Lung (tissue), 12 donors: ENCODE data around the gene ACACB. TPM values are rescaled to one million over a fixed set of nuclear protein-coding genes. Genes with fewer than 3 reads are reported as not detected.

ENCODE experiments used
- ATAC-seq: fragments of 200-7000 bp; cut with Tn5 transposase; one replicate; pipeline ENCODE4 v1.9.1; 2020; ENCODE audit warnings: moderate number of reproducible peaks; ENCODE audit not compliant: insufficient read depth, low FRiP score
- DNase-seq, 3 donors: peaks; one replicate each; pipeline ENCODE4 v3.0.0-alpha.2; 2013 to 2017
- H3K27ac ChIP-seq, 2 donors: one replicate each; pipeline ENCODE4 v1.5.1; 2013; ENCODE audit warnings: mild to moderate bottlenecking in 2 of 2, moderate library complexity in 2 of 2, control low read depth in 1 of 2, inconsistent platforms in 1 of 2, low read depth in 1 of 2, low read length in 1 of 2
- H3K27me3 ChIP-seq, 3 donors: one replicate each; pipeline ENCODE4 v1.5.1; 2013; ENCODE audit warnings: low read length in 2 of 3; ENCODE audit not compliant: control insufficient read depth in 3 of 3, insufficient read depth in 3 of 3
- H3K36me3 ChIP-seq, 4 donors: one replicate each; pipeline ENCODE4 v1.5.1; 2013; ENCODE audit warnings: low read length in 4 of 4, mild to moderate bottlenecking in 1 of 4, moderate library complexity in 1 of 4; ENCODE audit not compliant: control insufficient read depth in 4 of 4, insufficient read depth in 4 of 4
- H3K4me1 ChIP-seq, 5 donors: one replicate each; pipeline ENCODE4 v1.5.1; 2013; ENCODE audit warnings: low read length in 5 of 5, mild to moderate bottlenecking in 2 of 5, moderate library complexity in 1 of 5; ENCODE audit not compliant: control insufficient read depth in 5 of 5, insufficient read depth in 5 of 5
- H3K4me3 ChIP-seq: one replicate; pipeline ENCODE4 v1.5.1; 2013; ENCODE audit warnings: mild to moderate bottlenecking, control low read depth, moderate library complexity
- H3K9ac ChIP-seq, 2 donors: one replicate each; pipeline ENCODE4 v1.5.1; 2013; ENCODE audit warnings: low read length in 2 of 2, control low read depth in 1 of 2; ENCODE audit not compliant: insufficient read depth in 1 of 2
- H3K9me3 ChIP-seq, 4 donors: one replicate each; pipeline ENCODE4 v1.5.1; 2013; ENCODE audit warnings: low read length in 3 of 4, mild to moderate bottlenecking in 1 of 4, moderate library complexity in 1 of 4; ENCODE audit not compliant: control insufficient read depth in 4 of 4, insufficient read depth in 3 of 4
- CTCF ChIP-seq: IDR thresholded peaks from 2 replicates; pipeline ENCODE4 v1.5.1; 2012; ENCODE audit warnings: mild to moderate bottlenecking; ENCODE audit errors: control extremely low read depth, extremely low read depth
- WGBS, 2 donors: extraction: QIAGEN DNeasy Blood & Tissue Kit; methylation state at CpG; one replicate each; pipeline ENCODE4 v1.1.7; 2013; 5-methylcytosine and 5-hydroxymethylcytosine counted together
- polyA plus RNA-seq, 2 donors: library from polyadenylated mRNA; stranded (reverse); fragments of 200-250 nt; gene quantifications; one replicate each; pipeline ENCODE4 v1.2.1, GENCODE V29; 2013
- total RNA-seq, 2 donors: library from RNA; depleted of rRNA in 1 of 2; stranded (reverse); fragments of >200 nt in 1 of 2; gene quantifications; one replicate each; pipeline ENCODE4 v1.2.1, GENCODE V29; 2014 to 2021
- donor health status: control.
- donor health status: control.
- donor health status: Bipolar disorder and iron deficiency.
- donor health status: healthy.
- donor health status: DM: yes; HTN: yes; CAD: no.

Gene ACACB
- total and polyA plus RNA-seq, 4 donors = 2.9 to 24.5 (median 18.2) TPM

DNA sequence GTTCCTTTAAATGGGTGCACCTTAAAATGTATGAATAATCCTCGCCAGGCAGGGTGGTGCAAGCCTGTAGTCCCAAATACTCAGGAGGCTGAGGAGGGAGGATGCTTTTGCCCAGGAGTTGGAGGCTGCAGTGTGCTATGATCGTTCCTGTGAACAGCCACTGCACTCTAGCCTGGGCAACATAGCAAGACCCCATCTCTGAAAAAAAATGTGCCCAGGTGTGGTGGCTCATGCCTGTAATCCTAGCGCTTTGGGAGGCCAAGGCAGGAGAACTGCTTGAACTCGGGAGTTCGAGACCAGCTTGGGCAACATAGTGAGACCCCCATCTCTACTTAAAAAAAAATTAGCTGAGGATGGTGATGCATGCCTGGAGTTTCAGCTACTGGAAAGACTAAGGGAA, 39.6 kb downstream of the ACACB start:
- no peak for ATAC-seq
- TF ChIP-seq CTCF = no peak
- Histone ChIP-seq H3K27ac (no peak overlapping the region), H3K4me3 (no peak overlapping the region), H3K27me3 (no peaks in the 10 kb centered on the region), H3K36me3 (no peaks in the 10 kb centered on the region), H3K9me3 (no peaks in the 10 kb centered on the region), H3K4me1 (peaks cover 0 to 24% (median 16%) of the 10 kb centered on the region in 5 donors), H3K9ac (no peak overlapping the region)
- 95 to 97% methylated on average over 5 of the region's 5 CpGs for WGBS, 2 donors
- DNase-seq = no peak

- Histone ChIP-seq H3K27ac (no peak overlapping the region), H3K4me3 (no peak overlapping the region), H3K9me3 (no peaks in the 10 kb centered on the region), H3K9ac (no peak overlapping the region), H3K4me1 (peaks cover 0 to 24% (median 16%) of the 10 kb centered on the region in 5 donors), H3K36me3 (no peaks in the 10 kb centered on the region), H3K27me3 (no peaks in the 10 kb centered on the region)
- DNase-seq (no peak), ATAC-seq (no peak)
- no peak for TF ChIP-seq CTCF
- WGBS, 2 donors = 93 to 95% methylated on average over 5 of the region's 5 CpGs
Observed at GRCh38 chr12:109156586-109156985, 40.2 kb downstream of the ACACB start.

- Histone ChIP-seq H3K4me3 (no peak overlapping the region), H3K27me3 (no peaks in the 10 kb centered on the region), H3K36me3 (no peaks in the 10 kb centered on the region), H3K9ac (no peak overlapping the region), H3K27ac (peak overlapping the region; percentile 30 to 33), H3K9me3 (no peaks in the 10 kb centered on the region), H3K4me1 (peaks cover 0 to 27% (median 16%) of the 10 kb centered on the region in 5 donors)
- 25 to 31% methylated on average over 5 of the region's 5 CpGs for WGBS, 2 donors
- DNase-seq (peak in 2 of 3 donors; percentile 47 to 69), ATAC-seq (no peak)
- TF ChIP-seq CTCF = no peak
Observed at GRCh38 chr12:109157986-109158385, 41.6 kb downstream of the ACACB start.

DNA sequence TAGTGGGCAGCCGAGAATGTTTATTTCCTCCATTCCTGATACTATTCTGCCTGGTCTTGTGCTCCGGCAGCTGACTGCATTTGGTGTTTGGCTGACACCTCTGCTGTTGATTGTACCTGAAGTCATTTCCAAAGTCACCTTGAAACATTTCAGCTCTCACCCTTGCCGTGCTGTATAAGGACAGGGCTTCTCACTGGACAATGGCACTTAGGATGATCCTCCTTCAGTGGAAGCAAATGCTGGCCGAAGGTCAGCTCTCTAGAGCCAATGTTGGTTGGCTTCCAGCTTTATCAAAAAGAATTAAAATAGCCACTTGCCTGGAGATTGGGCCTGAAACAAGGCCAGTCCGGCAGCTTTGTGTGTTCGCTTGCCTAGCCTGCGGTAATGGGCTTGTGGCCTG, 44.0 kb downstream of the ACACB start:
- H3K27ac ChIP-seq = peak overlapping the region; percentile 46 to 95

More for the DNA sequence above, 44.0 kb downstream of the ACACB start:
- peaks cover 0 to 9% (median 0%) of the 10 kb centered on the region in 4 donors for H3K9me3 ChIP-seq
- H3K9ac ChIP-seq = no peak overlapping the region
- H3K4me3 ChIP-seq = no peak overlapping the region
- no peak for TF ChIP-seq CTCF
- no peak for DNase-seq
- no peaks in the 10 kb centered on the region for H3K36me3 ChIP-seq
- no peak for ATAC-seq
- peaks cover 0 to 23% (median 12%) of the 10 kb centered on the region in 5 donors for H3K4me1 ChIP-seq
- WGBS, 2 donors = 76 to 91% methylated on average over 7 of the region's 7 CpGs
- H3K27me3 ChIP-seq = no peaks in the 10 kb centered on the region
